SK-N-SH treated with all-trans-retinoic acid at 6 μM for 48 hours (cell line): ENCODE results near the gene SETD3.

Source experiments
- ATAC-seq: fragments of 200-7000 bp; cut with Tn5 transposase; 3 replicates; pipeline ENCODE4 v1.9.1; 2020; ENCODE audit warnings: mild to moderate bottlenecking, moderate library complexity
- ARNTL ChIP-seq: fragments of 450-650 bp; formaldehyde crosslinking; IDR thresholded peaks from 2 replicates; pipeline ENCODE4 v1.5.0; 2020; ENCODE audit warnings: low read depth, mild to moderate bottlenecking, moderate library complexity, borderline replicate concordance
- BACH2 ChIP-seq: fragments of 250-450 bp; sonication (Bioruptor Pico); IDR thresholded peaks from 2 replicates; pipeline ENCODE4 v1.9.0; 2021; ENCODE audit warnings: mild to moderate bottlenecking, borderline replicate concordance
- CSDC2 ChIP-seq: fragments of 250-450 bp; sonication (Bioruptor Pico); IDR thresholded peaks from 2 replicates; pipeline ENCODE4 v1.5.0; 2020; ENCODE audit warnings: mild to moderate bottlenecking, moderate library complexity
- ESRRG ChIP-seq: fragments of 250-450 bp; sonication (Bioruptor Pico); IDR thresholded peaks from 2 replicates; pipeline ENCODE4 v1.6.1; 2021; ENCODE audit warnings: mild to moderate bottlenecking
- GLIS3 ChIP-seq: fragments of 250-450 bp; sonication (Bioruptor Pico); IDR thresholded peaks from 2 replicates; pipeline ENCODE4 v1.5.0; 2020; ENCODE audit warnings: mild to moderate bottlenecking, moderate library complexity
- ISL1 ChIP-seq: fragments of 250-450 bp; sonication (Bioruptor Pico); IDR thresholded peaks from 2 replicates; pipeline ENCODE4 v2.1.2; 2022; ENCODE audit warnings: mild to moderate bottlenecking, moderate library complexity
- OSR1 ChIP-seq: fragments of 250-450 bp; sonication (Bioruptor Pico); IDR thresholded peaks from 2 replicates; pipeline ENCODE4 v1.8.0; 2022; ENCODE audit warnings: moderate library complexity, mild to moderate bottlenecking, inconsistent platforms
- PPARA ChIP-seq: fragments of 250-450 bp; sonication (Bioruptor Pico); IDR thresholded peaks from 2 replicates; pipeline ENCODE4 v1.5.0; 2020; ENCODE audit warnings: mild to moderate bottlenecking, borderline replicate concordance
- RARB ChIP-seq: fragments of 250-450 bp; sonication (Bioruptor Pico); IDR thresholded peaks from 2 replicates; pipeline ENCODE4 v1.8.0; 2021; ENCODE audit warnings: mild to moderate bottlenecking, moderate library complexity
- SNAI2 ChIP-seq: fragments of 250-450 bp; sonication (Bioruptor Pico); IDR thresholded peaks from 2 replicates; pipeline ENCODE4 v1.5.0; 2020; ENCODE audit warnings: mild to moderate bottlenecking, moderate library complexity
- TCF4 ChIP-seq: fragments of 250-450 bp; sonication (Bioruptor Pico); IDR thresholded peaks from 2 replicates; pipeline ENCODE4 v1.8.0; 2021; ENCODE audit warnings: mild to moderate bottlenecking, moderate library complexity, borderline replicate concordance
- ZC3H10 ChIP-seq: fragments of 250-450 bp; sonication (Bioruptor Pico); IDR thresholded peaks from 2 replicates; pipeline ENCODE4 v1.5.1; 2021; ENCODE audit warnings: mild to moderate bottlenecking, moderate library complexity
- ZFP3 ChIP-seq: fragments of 250-450 bp; sonication (Bioruptor Pico); IDR thresholded peaks from 2 replicates; pipeline ENCODE4 v1.5.0; 2020; ENCODE audit warnings: mild to moderate bottlenecking, moderate library complexity
- ZNF565 ChIP-seq: fragments of 450-650 bp; formaldehyde crosslinking; conservative IDR thresholded peaks from 2 replicates; pipeline ENCODE4 v1.5.0; 2020; ENCODE audit warnings: low read depth, mild to moderate bottlenecking, moderate library complexity
- ZNF70 ChIP-seq: fragments of 450-650 bp; formaldehyde crosslinking; IDR thresholded peaks from 2 replicates; pipeline ENCODE4 v1.5.0; 2020; ENCODE audit warnings: mild to moderate bottlenecking, moderate library complexity
- TF ChIP-seq, protein P1 (sequence below): fragments of 250-450 bp; sonication (Bioruptor Pico); IDR thresholded peaks from 2 replicates; pipeline ENCODE4 v1.5.0; 2020; ENCODE audit warnings: mild to moderate bottlenecking, moderate library complexity
- TF ChIP-seq, protein P2 (sequence below): fragments of 250-450 bp; sonication (Bioruptor Pico); IDR thresholded peaks from 2 replicates; pipeline ENCODE4 v1.8.0; 2021; ENCODE audit warnings: low read depth, mild to moderate bottlenecking, moderate library complexity, borderline replicate concordance
- TF ChIP-seq, protein P3 (sequence below): fragments of 250-450 bp; sonication (Bioruptor Pico); IDR thresholded peaks from 2 replicates; pipeline ENCODE4 v1.5.1; 2020; ENCODE audit warnings: low read depth, mild to moderate bottlenecking, moderate library complexity
- TF ChIP-seq, protein P4 (sequence below): fragments of 250-450 bp; sonication (Bioruptor Pico); IDR thresholded peaks from 2 replicates; pipeline ENCODE4 v1.8.0; 2020; ENCODE audit warnings: mild to moderate bottlenecking, moderate library complexity, borderline replicate concordance
- TF ChIP-seq, protein P5 (sequence below): fragments of 250-450 bp; sonication (Bioruptor Pico); IDR thresholded peaks from 2 replicates; pipeline ENCODE4 v1.5.1; 2021; ENCODE audit warnings: mild to moderate bottlenecking, moderate library complexity

Gene SETD3

DNA sequence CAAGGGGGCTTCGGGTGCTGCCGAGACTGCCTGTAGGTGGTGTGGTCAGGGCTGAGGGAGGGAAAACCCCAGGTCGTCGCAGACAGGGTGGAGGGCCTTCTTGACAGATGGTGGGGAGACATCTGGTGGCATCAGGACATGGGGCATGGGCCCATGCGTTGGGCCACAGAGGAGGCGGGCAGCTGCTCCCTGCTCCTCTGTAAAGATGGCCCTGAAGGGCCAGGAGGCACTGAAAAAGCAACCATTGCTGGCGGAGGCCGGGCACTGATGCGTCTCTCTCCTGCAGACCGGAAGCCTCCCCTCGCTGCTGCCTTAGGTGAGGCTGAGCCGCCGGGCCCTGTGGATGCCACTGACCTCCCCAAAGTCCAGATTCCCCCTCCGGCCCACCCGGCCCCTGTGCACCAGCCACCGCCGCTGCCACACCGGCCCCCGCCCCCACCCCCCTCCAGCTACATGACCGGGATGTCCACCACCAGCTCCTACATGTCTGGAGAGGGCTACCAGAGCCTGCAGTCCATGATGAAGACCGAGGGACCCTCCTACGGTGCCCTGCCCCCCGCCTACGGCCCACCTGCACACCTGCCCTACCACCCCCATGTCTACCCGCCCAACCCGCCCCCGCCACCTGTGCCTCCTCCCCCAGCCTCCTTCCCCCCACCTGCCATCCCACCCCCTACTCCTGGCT is 29.4 kb upstream of the SETD3 start:
- no peak for TF ChIP-seq ZFP3 (CRISPR knock-in tag)
- no peak for TF ChIP-seq GLIS3 (CRISPR knock-in tag)
- TF ChIP-seq ARNTL (CRISPR knock-in tag) = no peak
- TF ChIP-seq CSDC2 (CRISPR knock-in tag) = no peak
- TF ChIP-seq, protein P1, sequence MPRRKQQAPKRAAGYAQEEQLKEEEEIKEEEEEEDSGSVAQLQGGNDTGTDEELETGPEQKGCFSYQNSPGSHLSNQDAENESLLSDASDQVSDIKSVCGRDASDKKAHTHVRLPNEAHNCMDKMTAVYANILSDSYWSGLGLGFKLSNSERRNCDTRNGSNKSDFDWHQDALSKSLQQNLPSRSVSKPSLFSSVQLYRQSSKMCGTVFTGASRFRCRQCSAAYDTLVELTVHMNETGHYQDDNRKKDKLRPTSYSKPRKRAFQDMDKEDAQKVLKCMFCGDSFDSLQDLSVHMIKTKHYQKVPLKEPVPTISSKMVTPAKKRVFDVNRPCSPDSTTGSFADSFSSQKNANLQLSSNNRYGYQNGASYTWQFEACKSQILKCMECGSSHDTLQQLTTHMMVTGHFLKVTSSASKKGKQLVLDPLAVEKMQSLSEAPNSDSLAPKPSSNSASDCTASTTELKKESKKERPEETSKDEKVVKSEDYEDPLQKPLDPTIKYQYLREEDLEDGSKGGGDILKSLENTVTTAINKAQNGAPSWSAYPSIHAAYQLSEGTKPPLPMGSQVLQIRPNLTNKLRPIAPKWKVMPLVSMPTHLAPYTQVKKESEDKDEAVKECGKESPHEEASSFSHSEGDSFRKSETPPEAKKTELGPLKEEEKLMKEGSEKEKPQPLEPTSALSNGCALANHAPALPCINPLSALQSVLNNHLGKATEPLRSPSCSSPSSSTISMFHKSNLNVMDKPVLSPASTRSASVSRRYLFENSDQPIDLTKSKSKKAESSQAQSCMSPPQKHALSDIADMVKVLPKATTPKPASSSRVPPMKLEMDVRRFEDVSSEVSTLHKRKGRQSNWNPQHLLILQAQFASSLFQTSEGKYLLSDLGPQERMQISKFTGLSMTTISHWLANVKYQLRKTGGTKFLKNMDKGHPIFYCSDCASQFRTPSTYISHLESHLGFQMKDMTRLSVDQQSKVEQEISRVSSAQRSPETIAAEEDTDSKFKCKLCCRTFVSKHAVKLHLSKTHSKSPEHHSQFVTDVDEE (CRISPR knock-in tag) = no peak
- TF ChIP-seq ZNF70 (CRISPR knock-in tag) = no peak
- TF ChIP-seq ESRRG (CRISPR knock-in tag) = no peak
- TF ChIP-seq SNAI2 (CRISPR knock-in tag) = no peak
- no peak for TF ChIP-seq PPARA (CRISPR knock-in tag)
- TF ChIP-seq TCF4 = no peak
- no peak for TF ChIP-seq ZC3H10
- no peak for TF ChIP-seq ZNF565
- TF ChIP-seq ISL1 (CRISPR knock-in tag) = no peak
- no peak for TF ChIP-seq OSR1 (CRISPR knock-in tag)
- TF ChIP-seq, protein P2, sequence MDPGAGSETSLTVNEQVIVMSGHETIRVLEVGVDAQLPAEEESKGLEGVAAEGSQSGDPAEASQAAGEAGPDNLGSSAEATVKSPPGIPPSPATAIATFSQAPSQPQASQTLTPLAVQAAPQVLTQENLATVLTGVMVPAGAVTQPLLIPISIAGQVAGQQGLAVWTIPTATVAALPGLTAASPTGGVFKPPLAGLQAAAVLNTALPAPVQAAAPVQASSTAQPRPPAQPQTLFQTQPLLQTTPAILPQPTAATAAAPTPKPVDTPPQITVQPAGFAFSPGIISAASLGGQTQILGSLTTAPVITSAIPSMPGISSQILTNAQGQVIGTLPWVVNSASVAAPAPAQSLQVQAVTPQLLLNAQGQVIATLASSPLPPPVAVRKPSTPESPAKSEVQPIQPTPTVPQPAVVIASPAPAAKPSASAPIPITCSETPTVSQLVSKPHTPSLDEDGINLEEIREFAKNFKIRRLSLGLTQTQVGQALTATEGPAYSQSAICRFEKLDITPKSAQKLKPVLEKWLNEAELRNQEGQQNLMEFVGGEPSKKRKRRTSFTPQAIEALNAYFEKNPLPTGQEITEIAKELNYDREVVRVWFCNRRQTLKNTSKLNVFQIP (CRISPR knock-in tag) = no peak
- TF ChIP-seq, protein P3, sequence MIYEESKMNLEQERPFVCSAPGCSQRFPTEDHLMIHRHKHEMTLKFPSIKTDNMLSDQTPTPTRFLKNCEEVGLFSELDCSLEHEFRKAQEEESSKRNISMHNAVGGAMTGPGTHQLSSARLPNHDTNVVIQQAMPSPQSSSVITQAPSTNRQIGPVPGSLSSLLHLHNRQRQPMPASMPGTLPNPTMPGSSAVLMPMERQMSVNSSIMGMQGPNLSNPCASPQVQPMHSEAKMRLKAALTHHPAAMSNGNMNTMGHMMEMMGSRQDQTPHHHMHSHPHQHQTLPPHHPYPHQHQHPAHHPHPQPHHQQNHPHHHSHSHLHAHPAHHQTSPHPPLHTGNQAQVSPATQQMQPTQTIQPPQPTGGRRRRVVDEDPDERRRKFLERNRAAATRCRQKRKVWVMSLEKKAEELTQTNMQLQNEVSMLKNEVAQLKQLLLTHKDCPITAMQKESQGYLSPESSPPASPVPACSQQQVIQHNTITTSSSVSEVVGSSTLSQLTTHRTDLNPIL (CRISPR knock-in tag) = no peak
- no peak for ATAC-seq

DNA sequence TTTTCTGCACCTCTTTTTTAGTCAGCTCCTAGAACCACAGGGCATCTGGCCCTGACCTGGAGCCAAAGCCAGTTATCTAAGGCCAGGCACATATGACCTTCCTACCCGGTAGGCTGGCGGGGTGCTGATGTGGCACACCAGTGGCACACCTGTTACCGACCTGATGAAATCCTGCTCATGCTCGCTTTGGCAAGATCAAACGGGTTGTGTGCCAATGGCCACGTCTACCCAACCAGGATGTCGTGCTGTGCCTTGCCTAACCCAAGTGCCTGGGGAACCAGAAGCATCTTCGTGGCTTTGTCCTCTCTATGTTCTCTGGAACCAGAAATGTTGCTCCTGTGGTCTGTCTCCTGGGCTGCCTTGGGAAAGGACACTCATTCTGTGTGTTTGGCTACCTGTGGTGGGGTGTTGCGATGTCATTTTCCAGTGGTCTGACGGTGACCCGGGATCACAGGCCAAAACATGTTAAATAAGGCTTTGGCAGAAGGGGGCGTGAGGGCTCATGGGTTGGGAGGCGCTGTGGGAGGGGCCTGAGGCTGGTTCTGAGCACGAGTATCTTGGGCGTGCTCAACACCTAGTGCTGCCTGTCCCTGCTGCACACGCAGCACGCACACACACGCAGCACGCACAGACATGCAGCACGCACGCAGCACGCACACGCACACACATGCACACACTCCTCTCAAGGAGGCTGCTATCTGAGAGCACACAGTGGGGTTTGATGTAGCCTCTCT is 28.4 kb upstream of the SETD3 start:
- TF ChIP-seq TCF4 = no peak
- TF ChIP-seq ZNF70 (CRISPR knock-in tag) = no peak
- TF ChIP-seq, protein P4, sequence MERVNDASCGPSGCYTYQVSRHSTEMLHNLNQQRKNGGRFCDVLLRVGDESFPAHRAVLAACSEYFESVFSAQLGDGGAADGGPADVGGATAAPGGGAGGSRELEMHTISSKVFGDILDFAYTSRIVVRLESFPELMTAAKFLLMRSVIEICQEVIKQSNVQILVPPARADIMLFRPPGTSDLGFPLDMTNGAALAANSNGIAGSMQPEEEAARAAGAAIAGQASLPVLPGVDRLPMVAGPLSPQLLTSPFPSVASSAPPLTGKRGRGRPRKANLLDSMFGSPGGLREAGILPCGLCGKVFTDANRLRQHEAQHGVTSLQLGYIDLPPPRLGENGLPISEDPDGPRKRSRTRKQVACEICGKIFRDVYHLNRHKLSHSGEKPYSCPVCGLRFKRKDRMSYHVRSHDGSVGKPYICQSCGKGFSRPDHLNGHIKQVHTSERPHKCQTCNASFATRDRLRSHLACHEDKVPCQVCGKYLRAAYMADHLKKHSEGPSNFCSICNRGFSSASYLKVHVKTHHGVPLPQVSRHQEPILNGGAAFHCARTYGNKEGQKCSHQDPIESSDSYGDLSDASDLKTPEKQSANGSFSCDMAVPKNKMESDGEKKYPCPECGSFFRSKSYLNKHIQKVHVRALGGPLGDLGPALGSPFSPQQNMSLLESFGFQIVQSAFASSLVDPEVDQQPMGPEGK (CRISPR knock-in tag) = no peak
- TF ChIP-seq, protein P5, sequence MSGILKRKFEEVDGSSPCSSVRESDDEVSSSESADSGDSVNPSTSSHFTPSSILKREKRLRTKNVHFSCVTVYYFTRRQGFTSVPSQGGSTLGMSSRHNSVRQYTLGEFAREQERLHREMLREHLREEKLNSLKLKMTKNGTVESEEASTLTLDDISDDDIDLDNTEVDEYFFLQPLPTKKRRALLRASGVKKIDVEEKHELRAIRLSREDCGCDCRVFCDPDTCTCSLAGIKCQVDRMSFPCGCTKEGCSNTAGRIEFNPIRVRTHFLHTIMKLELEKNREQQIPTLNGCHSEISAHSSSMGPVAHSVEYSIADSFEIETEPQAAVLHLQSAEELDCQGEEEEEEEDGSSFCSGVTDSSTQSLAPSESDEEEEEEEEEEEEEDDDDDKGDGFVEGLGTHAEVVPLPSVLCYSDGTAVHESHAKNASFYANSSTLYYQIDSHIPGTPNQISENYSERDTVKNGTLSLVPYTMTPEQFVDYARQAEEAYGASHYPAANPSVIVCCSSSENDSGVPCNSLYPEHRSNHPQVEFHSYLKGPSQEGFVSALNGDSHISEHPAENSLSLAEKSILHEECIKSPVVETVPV (CRISPR knock-in tag) = no peak
- TF ChIP-seq OSR1 (CRISPR knock-in tag) = no peak
- no peak for TF ChIP-seq ZNF565
- TF ChIP-seq, protein P3 (CRISPR knock-in tag) = no peak
- TF ChIP-seq, protein P1 (CRISPR knock-in tag) = no peak
- TF ChIP-seq CSDC2 (CRISPR knock-in tag) = no peak
- no peak for TF ChIP-seq ZC3H10
- TF ChIP-seq ARNTL (CRISPR knock-in tag) = no peak
- no peak for TF ChIP-seq RARB (CRISPR knock-in tag)
- no peak for TF ChIP-seq BACH2 (CRISPR knock-in tag)
- TF ChIP-seq ISL1 (CRISPR knock-in tag) = no peak
- TF ChIP-seq PPARA (CRISPR knock-in tag) = no peak
- TF ChIP-seq SNAI2 (CRISPR knock-in tag) = no peak
- TF ChIP-seq ZFP3 (CRISPR knock-in tag) = no peak
- no peak for ATAC-seq
